Activated CD4-positive, CD25-positive, alpha-beta regulatory T cell treated with anti-CD3 and anti-CD28 coated beads, Interleukin-2, amount 50 U/mL, for 72 hours (primary cell): ENCODE results near the gene PHACTR1.

ENCODE experiments used
- DNase-seq: peaks from one replicate; pipeline ENCODE4 v3.0.0; 2021

Gene PHACTR1

GRCh38 chr6:13001927-13002326 lies 285.4 kb downstream of the PHACTR1 start:
- no peak for DNase-seq

- DNase-seq = no peak
These were observed 288.0 kb downstream of the PHACTR1 start for GRCh38 chr6:13004601-13005000.

- DNase-seq = no peak
These were observed 289.4 kb downstream of the PHACTR1 start for GRCh38 chr6:13005994-13006393.

GRCh38 chr6:13006578-13007300 lies 290.2 kb downstream of the PHACTR1 start:
- DNase-seq = no peak

GRCh38 chr6:13007744-13008143 lies 291.2 kb downstream of the PHACTR1 start:
- no peak for DNase-seq

GRCh38 chr6:13009031-13009430 lies 292.5 kb downstream of the PHACTR1 start:
- no peak for DNase-seq

- DNase-seq = no peak
These were observed 292.9 kb downstream of the PHACTR1 start for GRCh38 chr6:13009461-13009860.

GRCh38 chr6:13011612-13012146 lies 295.1 kb downstream of the PHACTR1 start:
- no peak for DNase-seq

GRCh38 chr6:13012296-13012695 lies 295.7 kb downstream of the PHACTR1 start:
- no peak for DNase-seq

- no peak for DNase-seq
These were observed 296.6 kb downstream of the PHACTR1 start for GRCh38 chr6:13012977-13013680.

- no peak for DNase-seq
These were observed 297.3 kb downstream of the PHACTR1 start for GRCh38 chr6:13013681-13014503.

GRCh38 chr6:13014504-13015378 lies 298.2 kb downstream of the PHACTR1 start:
- DNase-seq = no peak

- no peak for DNase-seq
These were observed 298.8 kb downstream of the PHACTR1 start for GRCh38 chr6:13015379-13015681.

- DNase-seq = no peak
These were observed 308.0 kb downstream of the PHACTR1 start for GRCh38 chr6:13024616-13025015.

- DNase-seq = no peak
These were observed 309.4 kb downstream of the PHACTR1 start for GRCh38 chr6:13025893-13026499.

GRCh38 chr6:13026557-13026956 lies 310.0 kb downstream of the PHACTR1 start:
- DNase-seq = no peak

GRCh38 chr6:13027207-13027606 lies 310.6 kb downstream of the PHACTR1 start:
- DNase-seq = no peak

- no peak for DNase-seq
These were observed 313.8 kb downstream of the PHACTR1 start for GRCh38 chr6:13030396-13030795.

- DNase-seq = no peak
These were observed 316.0 kb downstream of the PHACTR1 start for GRCh38 chr6:13032566-13032965.

GRCh38 chr6:13033145-13033544 lies 316.6 kb downstream of the PHACTR1 start:
- no peak for DNase-seq

GRCh38 chr6:13034316-13034715 lies 317.7 kb downstream of the PHACTR1 start:
- no peak for DNase-seq

- no peak for DNase-seq
These were observed 319.0 kb downstream of the PHACTR1 start for GRCh38 chr6:13035606-13036005.
